ENCODE results near the gene MPP7. TPM values are rescaled to one million over a fixed set of nuclear protein-coding genes. Genes with fewer than 3 reads are reported as not detected.
"Not testable (repeated sequence)": the region's sequence is repeated elsewhere in the genome, so short reads cannot be mapped to it uniquely, and the experiment has no call there.

MPP7 gene
- total and polyA plus RNA-seq, 4 donors = 11.0 to 95.3 (median 27.5) TPM

GRCh38 chr10:28328346-28328745, 25.5 kb upstream of the MPP7 start:
- intact Hi-C loops (cut with DNase I) = no loop called here
- Histone ChIP-seq H3K4me3 (ENCODE audit: low read length in 2 of 2) (no peak overlapping the region), H3K27me3 (ENCODE audit: control insufficient read depth in 1 of 2, insufficient read depth in 2 of 2, low read length in 1 of 2) (no peaks in the 10 kb centered on the region), H3K36me3 (ENCODE audit: control insufficient read depth in 1 of 2, insufficient read depth in 2 of 2, low read length in 1 of 2) (no peaks in the 10 kb centered on the region), H3K4me1 (ENCODE audit: control insufficient read depth in 1 of 2, insufficient read depth in 2 of 2, low read length in 2 of 2) (peaks cover 0 to 2% of the 10 kb centered on the region in 2 donors), H3K9me3 (ENCODE audit: control insufficient read depth, low read length) (no peaks in the 10 kb centered on the region), H3K27ac (ENCODE audit: low read depth in 1 of 2, low read length in 2 of 2) (no peak overlapping the region)
- ATAC-seq (ENCODE audit: low FRiP score) (no peak), DNase-seq (no peak)
- 69 to 71% methylated on average over 1 of the region's 1 CpG for WGBS, 2 donors

- WGBS, 2 donors = 2 to 5% methylated on average over 3 of the region's 3 CpGs
- Histone ChIP-seq H3K27me3 (ENCODE audit: control insufficient read depth in 1 of 2, insufficient read depth in 2 of 2, low read length in 1 of 2) (no peaks in the 10 kb centered on the region), H3K4me1 (ENCODE audit: control insufficient read depth in 1 of 2, insufficient read depth in 2 of 2, low read length in 2 of 2) (peaks cover 0 to 3% of the 10 kb centered on the region in 2 donors), H3K4me3 (ENCODE audit: low read length in 2 of 2) (no peak overlapping the region), H3K36me3 (ENCODE audit: control insufficient read depth in 1 of 2, insufficient read depth in 2 of 2, low read length in 1 of 2) (no peaks in the 10 kb centered on the region), H3K9me3 (ENCODE audit: control insufficient read depth, low read length) (no peaks in the 10 kb centered on the region), H3K27ac (ENCODE audit: low read depth in 1 of 2, low read length in 2 of 2) (peak overlapping the region; percentile 82 to 87)
- peak; percentile 60 for ATAC-seq (ENCODE audit: low FRiP score)
- no peak for DNase-seq
- intact Hi-C loops (cut with DNase I) = loop anchor here in 1 of 2 donors (2.0 kb wide), 2 partner anchors 25 to 77 kb away; partner anchors contain the start of gene MPP7
Observed at GRCh38 chr10:28327491-28327880, 24.6 kb upstream of the MPP7 start.

GRCh38 chr10:28326516-28327490, 23.9 kb upstream of the MPP7 start:
- DNase-seq (peak; percentile 58 to 76), ATAC-seq (ENCODE audit: low FRiP score) (peak; percentile 88)
- Histone ChIP-seq H3K27ac (ENCODE audit: low read depth in 1 of 2, low read length in 2 of 2) (peak overlapping the region; percentile 62 to 97), H3K4me3 (ENCODE audit: low read length in 2 of 2) (no peak overlapping the region), H3K4me1 (ENCODE audit: control insufficient read depth in 1 of 2, insufficient read depth in 2 of 2, low read length in 2 of 2) (peaks cover 0 to 5% of the 10 kb centered on the region in 2 donors), H3K27me3 (ENCODE audit: control insufficient read depth in 1 of 2, insufficient read depth in 2 of 2, low read length in 1 of 2) (no peaks in the 10 kb centered on the region), H3K9me3 (ENCODE audit: control insufficient read depth, low read length) (no peaks in the 10 kb centered on the region), H3K36me3 (ENCODE audit: control insufficient read depth in 1 of 2, insufficient read depth in 2 of 2, low read length in 1 of 2) (no peaks in the 10 kb centered on the region)
- 1 to 3% methylated on average over 10 of the region's 10 CpGs for WGBS, 2 donors
- intact Hi-C loops (cut with DNase I) = loop anchor here in 1 of 2 donors (2.0 kb wide), 2 partner anchors 24 to 76 kb away; partner anchors contain the start of gene MPP7

- H3K4me3 ChIP-seq (ENCODE audit: low read length in 2 of 2) = no peak overlapping the region
- no peaks in the 10 kb centered on the region for H3K9me3 ChIP-seq (ENCODE audit: control insufficient read depth, low read length)
- no peak overlapping the region for H3K27ac ChIP-seq (ENCODE audit: low read depth in 1 of 2, low read length in 2 of 2)
- no peaks in the 10 kb centered on the region for H3K27me3 ChIP-seq (ENCODE audit: control insufficient read depth in 1 of 2, insufficient read depth in 2 of 2, low read length in 1 of 2)
- ATAC-seq (ENCODE audit: low FRiP score) (no peak), DNase-seq (no peak)
- H3K36me3 ChIP-seq (ENCODE audit: control insufficient read depth in 1 of 2, insufficient read depth in 2 of 2, low read length in 1 of 2) = no peaks in the 10 kb centered on the region
- H3K4me1 ChIP-seq (ENCODE audit: control insufficient read depth in 1 of 2, insufficient read depth in 2 of 2, low read length in 2 of 2) = peaks cover 0 to 3% of the 10 kb centered on the region in 2 donors
- 77 to 78% methylated on average over 4 of the region's 4 CpGs for WGBS, 2 donors
- intact Hi-C loops (cut with DNase I) = no loop called here
Observed at GRCh38 chr10:28320799-28321198, 17.9 kb upstream of the MPP7 start.

- Histone ChIP-seq H3K27me3 (ENCODE audit: control insufficient read depth in 1 of 2, insufficient read depth in 2 of 2, low read length in 1 of 2) (no peaks in the 10 kb centered on the region), H3K4me3 (ENCODE audit: low read length in 2 of 2) (no peak overlapping the region), H3K4me1 (ENCODE audit: control insufficient read depth in 1 of 2, insufficient read depth in 2 of 2, low read length in 2 of 2) (peaks cover 0 to 3% of the 10 kb centered on the region in 2 donors), H3K36me3 (ENCODE audit: control insufficient read depth in 1 of 2, insufficient read depth in 2 of 2, low read length in 1 of 2) (no peaks in the 10 kb centered on the region), H3K27ac (ENCODE audit: low read depth in 1 of 2, low read length in 2 of 2) (no peak overlapping the region), H3K9me3 (ENCODE audit: control insufficient read depth, low read length) (no peaks in the 10 kb centered on the region)
- intact Hi-C loops (cut with DNase I) = no loop called here
- ATAC-seq (ENCODE audit: low FRiP score) (no peak), DNase-seq (no peak)
- 67 to 76% methylated on average over 3 of the region's 3 CpGs for WGBS, 2 donors
Observed at GRCh38 chr10:28320090-28320489, 17.2 kb upstream of the MPP7 start.

- intact Hi-C loops (cut with DNase I); ATAC-seq (ENCODE audit: low FRiP score); H3K27me3 ChIP-seq (ENCODE audit: control insufficient read depth in 1 of 2, insufficient read depth in 2 of 2, low read length in 1 of 2); H3K27ac ChIP-seq (ENCODE audit: low read depth in 1 of 2, low read length in 2 of 2); H3K4me1 ChIP-seq (ENCODE audit: control insufficient read depth in 1 of 2, insufficient read depth in 2 of 2, low read length in 2 of 2); H3K4me3 ChIP-seq (ENCODE audit: low read length in 2 of 2); H3K36me3 ChIP-seq (ENCODE audit: control insufficient read depth in 1 of 2, insufficient read depth in 2 of 2, low read length in 1 of 2); H3K9me3 ChIP-seq (ENCODE audit: control insufficient read depth, low read length); DNase-seq: not testable (repeated sequence)
Observed at GRCh38 chr10:28319061-28319460, 16.2 kb upstream of the MPP7 start.

- no peaks in the 10 kb centered on the region for H3K9me3 ChIP-seq (ENCODE audit: control insufficient read depth, low read length)
- H3K27ac ChIP-seq (ENCODE audit: low read depth in 1 of 2, low read length in 2 of 2) = no peak overlapping the region
- no peaks in the 10 kb centered on the region for H3K36me3 ChIP-seq (ENCODE audit: control insufficient read depth in 1 of 2, insufficient read depth in 2 of 2, low read length in 1 of 2)
- no peak overlapping the region for H3K4me3 ChIP-seq (ENCODE audit: low read length in 2 of 2)
- peaks cover 0 to 3% of the 10 kb centered on the region in 2 donors for H3K4me1 ChIP-seq (ENCODE audit: control insufficient read depth in 1 of 2, insufficient read depth in 2 of 2, low read length in 2 of 2)
- WGBS, 2 donors = 48 to 86% methylated on average over 1 of the region's 1 CpG
- no peak for DNase-seq
- intact Hi-C loops (cut with DNase I) = no loop called here
- ATAC-seq (ENCODE audit: low FRiP score) = no peak
- no peaks in the 10 kb centered on the region for H3K27me3 ChIP-seq (ENCODE audit: control insufficient read depth in 1 of 2, insufficient read depth in 2 of 2, low read length in 1 of 2)
Observed at GRCh38 chr10:28318626-28319025, 15.8 kb upstream of the MPP7 start.

- Histone ChIP-seq H3K9me3 (ENCODE audit: control insufficient read depth, low read length) (no peaks in the 10 kb centered on the region), H3K4me1 (ENCODE audit: control insufficient read depth in 1 of 2, insufficient read depth in 2 of 2, low read length in 2 of 2) (peaks cover 0 to 3% of the 10 kb centered on the region in 2 donors), H3K27ac (ENCODE audit: low read depth in 1 of 2, low read length in 2 of 2) (no peak overlapping the region), H3K4me3 (ENCODE audit: low read length in 2 of 2) (no peak overlapping the region), H3K36me3 (ENCODE audit: control insufficient read depth in 1 of 2, insufficient read depth in 2 of 2, low read length in 1 of 2) (no peaks in the 10 kb centered on the region), H3K27me3 (ENCODE audit: control insufficient read depth in 1 of 2, insufficient read depth in 2 of 2, low read length in 1 of 2) (no peaks in the 10 kb centered on the region)
- intact Hi-C loops (cut with DNase I) = no loop called here
- 69 to 75% methylated on average over 7 of the region's 7 CpGs for WGBS, 2 donors
- DNase-seq (no peak), ATAC-seq (ENCODE audit: low FRiP score) (no peak)
Observed at GRCh38 chr10:28317760-28318159, 14.9 kb upstream of the MPP7 start.

GRCh38 chr10:28316696-28317095, 13.8 kb upstream of the MPP7 start:
- Histone ChIP-seq H3K9me3 (ENCODE audit: control insufficient read depth, low read length) (peaks cover 3% of the 10 kb centered on the region), H3K4me3 (ENCODE audit: low read length in 2 of 2) (no peak overlapping the region), H3K36me3 (ENCODE audit: control insufficient read depth in 1 of 2, insufficient read depth in 2 of 2, low read length in 1 of 2) (no peaks in the 10 kb centered on the region), H3K27me3 (ENCODE audit: control insufficient read depth in 1 of 2, insufficient read depth in 2 of 2, low read length in 1 of 2) (no peaks in the 10 kb centered on the region), H3K27ac (ENCODE audit: low read depth in 1 of 2, low read length in 2 of 2) (no peak overlapping the region), H3K4me1 (ENCODE audit: control insufficient read depth in 1 of 2, insufficient read depth in 2 of 2, low read length in 2 of 2) (no peaks in the 10 kb centered on the region)
- intact Hi-C loops (cut with DNase I) = no loop called here
- DNase-seq (no peak), ATAC-seq (ENCODE audit: low FRiP score) (no peak)
- 80 to 81% methylated on average over 5 of the region's 5 CpGs for WGBS, 2 donors
